IMR-90 (cell line): Measurements from ENCODE around the gene WDR54. TPM values are rescaled to one million over a fixed set of nuclear protein-coding genes. Genes with fewer than 3 reads are reported as not detected.

Experiments used
- ATAC-seq: fragments of 200-7000 bp; cut with Tn5 transposase; 2 replicates; pipeline ENCODE4 v1.9.1; 2020; ENCODE audit warnings: low read depth, mild to moderate bottlenecking, moderate library complexity
- BruUV-seq: library from RNA; stranded (reverse); fragments of 400-500 nt; replicated peaks from 2 replicates; lab custom pipeline; 2021; lab: Mats Ljungman, UMichigan
- CTCF ChIA-PET: fragments of 300-600 bp; formaldehyde crosslinking; extraction: SDS; loops from one replicate; lab custom pipeline; 2021; ENCODE audit warnings: antibody characterized with exemption; lab: Yijun Ruan, JAX
- POLR2A ChIA-PET: fragments of 300-600 bp; sonication (Branson Sonifier 250); formaldehyde crosslinking; loops from one replicate; lab custom pipeline; 2022; ENCODE audit warnings: antibody characterized with exemption; ENCODE audit not compliant: unreplicated experiment; lab: Charles Lee
- DNase-seq: peaks from one replicate; pipeline ENCODE4 v3.0.0; 2013
- H2AFZ ChIP-seq: replicated peaks from 2 replicates; pipeline ENCODE3; 2013; ENCODE audit warnings: low read length, mild to moderate bottlenecking; ENCODE audit not compliant: poor library complexity
- H2AK5ac ChIP-seq: 2 replicates; pipeline ENCODE4 v1.6.1; 2013; ENCODE audit warnings: low read depth, low read length, inconsistent platforms
- H2AK9ac ChIP-seq: replicated peaks from 2 replicates; pipeline ENCODE3; 2013; ENCODE audit warnings: mild to moderate bottlenecking, low read depth, low read length, moderate library complexity; ENCODE audit not compliant: poor library complexity
- H2BK120ac ChIP-seq: 2 replicates; pipeline ENCODE4 v1.6.1; 2013; ENCODE audit warnings: low read depth, low read length, inconsistent platforms
- H2BK15ac ChIP-seq: 3 replicates; pipeline ENCODE4 v1.6.1; 2013; ENCODE audit warnings: low read depth, low read length, inconsistent platforms
- H2BK20ac ChIP-seq: 2 replicates; pipeline ENCODE4 v1.6.1; 2013; ENCODE audit warnings: low read depth, mild to moderate bottlenecking, inconsistent platforms, low read length, moderate library complexity
- H2BK5ac ChIP-seq: 2 replicates; pipeline ENCODE4 v1.6.1; 2013; ENCODE audit warnings: mild to moderate bottlenecking, low read depth, low read length, inconsistent platforms; ENCODE audit not compliant: poor library complexity, severe bottlenecking
- H3K14ac ChIP-seq: replicated peaks from 2 replicates; pipeline ENCODE4 v1.6.1; 2013; ENCODE audit warnings: low read depth, low read length, inconsistent platforms
- H3K18ac ChIP-seq: 2 replicates; pipeline ENCODE4 v1.6.1; 2013; ENCODE audit warnings: low read depth, low read length, control low read depth
- H3K23ac ChIP-seq: 2 replicates; pipeline ENCODE4 v1.6.1; 2013; ENCODE audit warnings: low read depth, low read length, inconsistent platforms
- H3K27ac ChIP-seq: 2 replicates; pipeline ENCODE4 v1.5.1; 2013; ENCODE audit warnings: mild to moderate bottlenecking, control low read depth, low read length; ENCODE audit not compliant: insufficient read depth
- H3K27me3 ChIP-seq: 2 replicates; pipeline ENCODE4 v1.6.1; 2013; ENCODE audit warnings: low read length; ENCODE audit not compliant: control insufficient read depth, insufficient read depth
- H3K36me3 ChIP-seq: 2 replicates; pipeline ENCODE4 v1.6.1; 2013; ENCODE audit warnings: low read length, mixed read lengths; ENCODE audit not compliant: control insufficient read depth, insufficient read depth
- H3K4ac ChIP-seq: 2 replicates; pipeline ENCODE4 v1.6.1; 2013; ENCODE audit warnings: low read depth, low read length, inconsistent platforms
- H3K4me1 ChIP-seq: 2 replicates; pipeline ENCODE4 v1.6.1; 2013; ENCODE audit warnings: low read length, mixed read lengths; ENCODE audit not compliant: control insufficient read depth, insufficient read depth
- H3K4me2 ChIP-seq: 2 replicates; pipeline ENCODE4 v1.6.1; 2013; ENCODE audit warnings: low read depth, mild to moderate bottlenecking, control low read depth, low read length, moderate library complexity
- H3K4me3 ChIP-seq: 2 replicates; pipeline ENCODE4 v1.5.1; 2013; ENCODE audit warnings: low read depth, mild to moderate bottlenecking, control low read depth, low read length, moderate library complexity; ENCODE audit not compliant: insufficient read depth
- H3K56ac ChIP-seq: 2 replicates; pipeline ENCODE4 v1.6.1; 2013; ENCODE audit warnings: low read length, inconsistent platforms; ENCODE audit not compliant: insufficient read depth; ENCODE audit errors: extremely low read depth
- H3K79me1 ChIP-seq, 2 experiments: 2 replicates each; pipeline ENCODE4 v1.6.1; 2013; ENCODE audit warnings: low read length in 2 of 2, inconsistent platforms in 1 of 2, low read depth in 1 of 2
- H3K9ac ChIP-seq: 2 replicates; pipeline ENCODE4 v1.6.1; 2013; ENCODE audit warnings: low read depth, low read length, control low read depth
- H3K9me1 ChIP-seq: 2 replicates; pipeline ENCODE4 v1.6.1; 2013; ENCODE audit warnings: low read length, inconsistent platforms; ENCODE audit not compliant: insufficient read depth
- H3K9me3 ChIP-seq: 2 replicates; pipeline ENCODE4 v1.6.1; 2013; ENCODE audit warnings: low read length; ENCODE audit not compliant: control insufficient read depth, insufficient read depth
- H4K20me1 ChIP-seq: 2 replicates; pipeline ENCODE4 v1.6.1; 2013; ENCODE audit warnings: low read length, inconsistent platforms; ENCODE audit not compliant: insufficient read depth
- H4K5ac ChIP-seq: 2 replicates; pipeline ENCODE4 v1.6.1; 2013; ENCODE audit warnings: mild to moderate bottlenecking, low read depth, low read length, control low read depth
- H4K8ac ChIP-seq, 2 experiments: 2 replicates each; pipeline ENCODE4 v1.6.1; 2013; ENCODE audit warnings: low read depth in 2 of 2, low read length in 2 of 2, control low read depth in 1 of 2, inconsistent platforms in 1 of 2
- H4K91ac ChIP-seq: 2 replicates; pipeline ENCODE4 v1.6.1; 2013; ENCODE audit warnings: low read depth, low read length, inconsistent platforms; ENCODE audit not compliant: insufficient read depth
- BHLHE40 ChIP-seq: fragments of 150-350 bp; IDR thresholded peaks from 2 replicates; pipeline ENCODE4 v1.6.1; 2016; ENCODE audit warnings: mild to moderate bottlenecking, low read depth, low read length
- CEBPB ChIP-seq: IDR thresholded peaks from 2 replicates; pipeline ENCODE4 v1.6.1; 2012; ENCODE audit warnings: low read depth, low read length, improper control_type of control experiment
- CHD1 ChIP-seq: IDR thresholded peaks from 2 replicates; pipeline ENCODE4 v1.6.1; 2012; ENCODE audit warnings: low read depth, low read length, improper control_type of control experiment
- ELK1 ChIP-seq: fragments of 150-350 bp; IDR thresholded peaks from 2 replicates; pipeline ENCODE4 v1.6.1; 2016; ENCODE audit warnings: low read depth, mild to moderate bottlenecking, low read length, moderate library complexity, borderline replicate concordance
- MAZ ChIP-seq: IDR thresholded peaks from 2 replicates; pipeline ENCODE4 v1.6.1; 2012; ENCODE audit warnings: low read depth, mild to moderate bottlenecking, low read length, improper control_type of control experiment, moderate library complexity, borderline replicate concordance
- MXI1 ChIP-seq: IDR thresholded peaks from 2 replicates; pipeline ENCODE4 v1.6.1; 2012; ENCODE audit warnings: low read depth, mild to moderate bottlenecking, low read length, moderate library complexity, borderline replicate concordance
- POLR2A ChIP-seq: IDR thresholded peaks from 2 replicates; pipeline ENCODE4 v1.6.1; 2012; ENCODE audit warnings: mild to moderate bottlenecking, low read depth, low read length
- RAD21 ChIP-seq: IDR thresholded peaks from 2 replicates; pipeline ENCODE4 v1.6.1; 2012; ENCODE audit warnings: low read length, improper control_type of control experiment
- RCOR1 ChIP-seq: IDR thresholded peaks from 2 replicates; pipeline ENCODE4 v1.6.1; 2012; ENCODE audit warnings: mild to moderate bottlenecking, low read length, improper control_type of control experiment; ENCODE audit not compliant: insufficient replicate concordance
- RFX5 ChIP-seq: IDR thresholded peaks from 2 replicates; pipeline ENCODE4 v1.8.0; 2012; ENCODE audit warnings: low read depth, mild to moderate bottlenecking, low read length, moderate library complexity
- USF2 ChIP-seq: fragments of 150-350 bp; IDR thresholded peaks from 2 replicates; pipeline ENCODE4 v1.6.1; 2017; ENCODE audit warnings: mild to moderate bottlenecking, antibody characterized with exemption, low read length, low read depth
- WGBS, 2 experiments: methylation state at CpG; one replicate each; pipeline versions ENCODE4 v1.1.5 to v1.1.7; 2013; ENCODE audit warnings: missing lambda C conversion rate in 2 of 2; ENCODE audit not compliant: insufficient read length in 1 of 2; ENCODE audit errors: extremely low coverage in 2 of 2; 5-methylcytosine and 5-hydroxymethylcytosine counted together
- dilution Hi-C: fragments of 300-500 bp; cut with HindIII; formaldehyde crosslinking; loops from one replicate; pipeline ENCODE4 v1.14.3; 2018; ENCODE audit warnings: low sequenced_read_pairs; ENCODE audit not compliant: unreplicated experiment
- in situ Hi-C: fragments of 300-500 bp; cut with MboI; formaldehyde crosslinking; loops from 3 replicates; pipeline ENCODE4 v1.14.3; 2019; ENCODE audit warnings: low sequenced_read_pairs, inconsistent platforms, mixed read lengths
- intact Hi-C: fragments of 100-400 bp; cut with micrococcal nuclease; formaldehyde crosslinking; loops from 2 replicates; pipeline ENCODE4 v1.10.0; 2022
- polyA plus RNA-seq, 3 experiments: library from polyadenylated mRNA; depleted of rRNA; stranded (reverse); fragments of >200 nt; gene quantifications; 2 replicates each; pipeline ENCODE4 v1.2.3, GENCODE V29; 2012; ENCODE audit warnings: low replicate concordance in 1 of 3
- total RNA-seq: library from RNA; depleted of rRNA; stranded (reverse); fragments of >200 nt; gene quantifications from 2 replicates; pipeline ENCODE4 v1.2.3, GENCODE V29; 2012

The WDR54 gene
- total and polyA plus RNA-seq, 2 of the 4 experiments (the other 2 are of a cell fraction), result 47.9 to 57.2 TPM

- peaks cover 26 to 84% of the 10 kb centered on the region in 2 experiments; a peak in 3 of 4 replicates for H3K79me1 ChIP-seq
- peaks cover 22% of the 10 kb centered on the region for H3K9me1 ChIP-seq
- no peak overlapping the region for H4K91ac ChIP-seq
- no peak overlapping the region for H3K4me3 ChIP-seq
- no peak overlapping the region for H3K9ac ChIP-seq
- no peak overlapping the region for H2BK5ac ChIP-seq
- no peak overlapping the region for H4K5ac ChIP-seq
- no peak overlapping the region for H3K14ac ChIP-seq
- H2AK5ac ChIP-seq, result no peak overlapping the region
- no peak overlapping the region for H4K8ac ChIP-seq
- peaks cover 29% of the 10 kb centered on the region for H3K36me3 ChIP-seq
- dilution Hi-C loops (no loop called here), intact Hi-C loops (no loop called here), in situ Hi-C loops (no loop called here)
- no peaks in the 10 kb centered on the region for H3K9me3 ChIP-seq
- H3K23ac ChIP-seq, result no peak overlapping the region
- peaks cover 46% of the 10 kb centered on the region for H4K20me1 ChIP-seq
- H2BK20ac ChIP-seq, result no peak overlapping the region
- ChIA-PET POLR2A (no interaction called here), CTCF (no interaction called here)
- H3K27ac ChIP-seq, result no peak overlapping the region
- TF ChIP-seq RAD21 (no peak), MXI1 (no peak), BHLHE40 (no peak), USF2 (no peak), CHD1 (no peak), RFX5 (no peak), RCOR1 (no peak), ELK1 (no peak), POLR2A (no peak), MAZ (no peak), CEBPB (no peak)
- H2AK9ac ChIP-seq, result no peak overlapping the region
- H3K4me1 ChIP-seq, result peaks cover 14% of the 10 kb centered on the region
- H3K4ac ChIP-seq, result no peak overlapping the region
- BruUV-seq, result no TSS peak
- no peak for ATAC-seq
- H3K4me2 ChIP-seq, result no peak overlapping the region
- DNase-seq, result no peak
- no peak overlapping the region for H2BK120ac ChIP-seq
- H2AFZ ChIP-seq, result peak overlapping the region; percentile 7
- 100% methylated on average over 1 of the region's 2 CpGs; no CpG with 5 or more reads in 1 of the 2 experiments for WGBS, 2 experiments
- no peak overlapping the region for H2BK15ac ChIP-seq
- no peak overlapping the region for H3K56ac ChIP-seq
- no peaks in the 10 kb centered on the region for H3K27me3 ChIP-seq
- no peak overlapping the region for H3K18ac ChIP-seq
Observed at GRCh38 chr2:74375838-74376237, 45.7 kb upstream of the WDR54 start.
